ENCODE measurements around the gene ERFE.

Gene ERFE

DNA sequence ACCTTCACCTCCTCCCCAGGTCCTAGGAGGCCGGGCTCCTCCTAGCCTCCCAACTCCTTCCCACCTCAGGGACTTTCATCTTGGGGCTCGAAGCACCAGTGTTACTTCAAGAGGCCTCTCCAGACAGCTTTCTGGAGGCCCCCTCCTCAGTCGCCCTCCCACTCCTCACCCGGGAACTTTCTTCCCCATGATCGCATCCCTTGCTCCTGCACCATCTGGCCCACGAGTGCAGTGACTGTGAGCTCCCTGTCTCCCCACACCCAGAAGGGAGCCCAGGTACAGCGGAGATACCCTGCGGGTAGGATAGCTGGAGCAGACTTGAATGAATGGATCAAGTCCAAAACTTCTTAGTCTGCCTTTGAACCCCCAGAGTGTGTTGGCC lies 6.1 kb downstream of the ERFE start:
- DNase-seq (ENCODE audit: low read depth) = no peak
- H3K4me3 ChIP-seq (ENCODE audit: low read length) = no peak overlapping the region
- no peak for TF ChIP-seq CTCF (conservative IDR thresholded peaks at IDR 0.05; ENCODE audit: low read depth, low read length)

GRCh38 chr2:238165288-238165921 lies 6.6 kb downstream of the ERFE start:
- DNase-seq (ENCODE audit: low read depth) = no peak
- no peak overlapping the region for H3K4me3 ChIP-seq (ENCODE audit: low read length)
- TF ChIP-seq CTCF (conservative IDR thresholded peaks at IDR 0.05; ENCODE audit: low read depth, low read length) = no peak

- no peak for DNase-seq (ENCODE audit: low read depth)
- H3K4me3 ChIP-seq (ENCODE audit: low read length) = no peak overlapping the region
- TF ChIP-seq CTCF (conservative IDR thresholded peaks at IDR 0.05; ENCODE audit: low read depth, low read length) = no peak
Observed at GRCh38 chr2:238166391-238167343, 7.9 kb downstream of the ERFE start.

DNA sequence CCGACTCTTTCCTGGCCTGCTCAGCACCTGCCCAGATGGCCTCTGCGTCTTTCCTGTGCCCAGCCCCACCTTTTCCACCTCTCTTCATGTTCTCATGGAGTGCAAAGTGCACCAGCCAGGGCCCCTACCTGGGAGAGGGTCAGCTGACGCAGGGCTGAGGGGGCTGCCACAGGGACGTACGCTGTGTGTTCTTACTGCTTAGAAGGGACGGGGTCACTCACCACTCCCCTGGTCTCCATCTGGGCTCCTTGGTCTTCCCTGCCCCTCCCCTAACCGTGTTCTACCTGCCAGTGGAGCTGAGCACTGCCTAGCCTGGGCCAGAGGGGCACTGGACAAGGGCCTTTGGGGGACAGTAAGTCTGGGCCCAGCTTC lies 8.6 kb downstream of the ERFE start:
- H3K4me3 ChIP-seq (ENCODE audit: low read length) = no peak overlapping the region
- no peak for DNase-seq (ENCODE audit: low read depth)
- no peak for TF ChIP-seq CTCF (conservative IDR thresholded peaks at IDR 0.05; ENCODE audit: low read depth, low read length)

DNA sequence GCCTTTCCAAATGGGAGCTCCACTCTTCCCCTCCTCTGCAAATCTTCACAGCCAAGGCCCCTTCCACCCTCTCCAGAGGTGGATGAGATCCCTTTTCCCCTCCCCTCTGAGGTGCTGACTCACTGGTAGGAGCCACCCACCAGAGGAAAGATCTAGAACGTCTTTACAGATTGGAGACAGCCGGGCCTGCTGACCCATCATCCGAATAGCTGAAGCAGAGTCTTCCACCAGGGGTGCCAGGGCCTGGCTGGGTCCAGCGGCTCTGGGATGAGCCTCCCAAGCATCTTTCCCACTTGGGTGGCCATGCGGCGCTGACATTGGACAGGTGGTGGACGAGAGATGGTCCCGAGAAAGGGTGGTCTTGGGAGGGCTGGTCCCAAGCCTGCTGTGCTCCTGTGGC lies 9.0 kb downstream of the ERFE start:
- TF ChIP-seq CTCF (conservative IDR thresholded peaks at IDR 0.05; ENCODE audit: low read depth, low read length) = no peak
- DNase-seq (ENCODE audit: low read depth) = no peak
- H3K4me3 ChIP-seq (ENCODE audit: low read length) = no peak overlapping the region

DNA sequence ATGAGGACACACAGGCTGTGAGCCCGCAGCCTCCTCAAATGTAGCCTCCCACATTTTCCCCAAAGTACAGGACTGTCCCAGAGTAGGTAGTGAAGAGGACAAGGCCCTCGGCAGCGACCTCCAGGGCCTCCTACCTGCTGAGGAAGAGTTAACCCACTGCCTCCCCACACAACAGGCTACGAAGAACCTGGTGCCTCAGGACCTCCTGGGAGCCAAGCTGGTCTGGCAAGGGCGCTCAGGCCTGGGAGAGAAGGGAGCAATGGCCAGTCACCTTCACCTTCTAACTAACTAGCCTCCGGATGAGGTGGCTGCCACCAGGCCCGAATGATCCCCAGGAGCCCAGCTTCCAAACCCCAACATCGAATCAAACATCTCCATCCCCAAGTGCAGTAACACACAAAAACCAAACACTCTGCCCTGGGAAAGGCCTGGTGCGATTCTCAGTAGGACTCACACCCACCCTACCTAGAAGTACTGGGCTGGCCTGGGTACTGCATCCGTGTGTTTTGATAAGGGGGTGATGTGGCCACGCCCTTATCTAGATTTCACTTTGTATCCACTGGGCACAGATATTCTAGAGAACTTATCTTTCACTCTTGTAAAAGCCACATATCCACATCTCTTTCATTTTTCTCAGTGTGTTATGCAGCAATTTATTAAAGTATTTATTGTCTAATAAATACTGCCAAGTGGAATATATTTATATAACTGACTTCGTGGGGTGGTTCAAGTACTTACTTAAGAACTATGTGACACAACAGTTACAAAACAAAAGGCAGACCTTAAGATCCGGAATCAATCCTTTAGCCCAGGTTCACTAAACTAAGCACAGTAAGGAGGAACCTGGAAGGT lies 9.7 kb downstream of the ERFE start:
- H3K4me3 ChIP-seq (ENCODE audit: low read length) = no peak overlapping the region
- TF ChIP-seq CTCF (conservative IDR thresholded peaks at IDR 0.05; ENCODE audit: low read depth, low read length) = no peak
- no peak for DNase-seq (ENCODE audit: low read depth)
